Endothelial cell of umbilical vein (primary cell): Measurements from ENCODE around the gene BTNL9. TPM values are rescaled to one million over a fixed set of nuclear protein-coding genes. Genes with fewer than 3 reads are reported as not detected.

Experiments used
- BruUV-seq: library from RNA; stranded (reverse); fragments of 400-500 nt; replicated peaks from 2 replicates; lab custom pipeline; 2021; lab: Mats Ljungman, UMichigan
- CTCF ChIA-PET: fragments of 300-600, 350-600 bp; sonication (Branson Sonifier 250); formaldehyde crosslinking; loops from one replicate; lab custom pipeline; 2021; ENCODE audit warnings: antibody characterized with exemption, inconsistent platforms; lab: Charles Lee
- POLR2A ChIA-PET: fragments of 300-600, 350-600 bp; sonication (Branson Sonifier 250); formaldehyde crosslinking; loops from one replicate; lab custom pipeline; 2021; ENCODE audit warnings: antibody characterized with exemption, inconsistent platforms; lab: Charles Lee
- DNase-seq: peaks from one replicate; pipeline ENCODE4 v3.0.0-alpha.2; 2011; ENCODE audit warnings: low read depth, low spot score
- FAIRE-seq: peaks from 2 replicates; lab custom pipeline; 2011; peaks lifted over from hg19 to GRCh38; lab: Jason Lieb, UNC
- H2AFZ ChIP-seq: 2 replicates; pipeline ENCODE4 v1.6.0; 2012; ENCODE audit warnings: low read depth, low read length, control low read depth, inconsistent platforms
- H3K27ac ChIP-seq: 2 replicates; pipeline ENCODE4 v1.5.1; 2011; ENCODE audit warnings: low read depth, mild to moderate bottlenecking, control low read depth, low read length, moderate library complexity; ENCODE audit not compliant: insufficient read depth
- H3K27me3 ChIP-seq, 2 experiments: 2 replicates each; pipeline versions ENCODE4 v1.6.0 to v1.6.1; 2011; ENCODE audit warnings: low read length in 2 of 2, mixed read lengths in 1 of 2; ENCODE audit not compliant: control insufficient read depth in 2 of 2, insufficient read depth in 2 of 2
- H3K36me3 ChIP-seq, 2 experiments: 2 replicates in 1 of 2; 3 replicates in 1 of 2; pipeline ENCODE4 v1.5.1; 2011; ENCODE audit warnings: low read length in 2 of 2, mild to moderate bottlenecking in 1 of 2, moderate library complexity in 1 of 2; ENCODE audit not compliant: control insufficient read depth in 2 of 2, insufficient read depth in 2 of 2; ENCODE audit errors: extremely low read depth in 1 of 2
- H3K4me1 ChIP-seq: 3 replicates; pipeline ENCODE4 v1.5.1; 2011; ENCODE audit warnings: mild to moderate bottlenecking, low read length; ENCODE audit not compliant: control insufficient read depth, insufficient read depth; ENCODE audit errors: extremely low read depth
- H3K4me2 ChIP-seq: 2 replicates; pipeline ENCODE4 v1.6.1; 2011; ENCODE audit warnings: low read length, control low read depth, mixed read lengths; ENCODE audit not compliant: insufficient read depth
- H3K4me3 ChIP-seq, 3 experiments: fragments of 200-600 bp in 1 of 3; sonication (generic), shearing (Covaris generic) in 1 of 3; replicated peaks in 1 of 3; 2 replicates each; pipeline ENCODE4 v1.5.1; 2011 to 2016; ENCODE audit warnings: control low read depth in 3 of 3, low read length in 3 of 3, mild to moderate bottlenecking in 2 of 3, inconsistent platforms in 1 of 3, low read depth in 1 of 3, moderate library complexity in 1 of 3; ENCODE audit not compliant: insufficient read depth in 1 of 3
- H3K79me2 ChIP-seq: 2 replicates; pipeline ENCODE4 v1.6.0; 2012; ENCODE audit warnings: low read length, inconsistent platforms; ENCODE audit not compliant: control insufficient read depth, insufficient read depth
- H3K9ac ChIP-seq: replicated peaks from 2 replicates; pipeline ENCODE3; 2011; ENCODE audit warnings: low read length, control low read depth; ENCODE audit not compliant: insufficient read depth; ENCODE audit errors: extremely low read depth
- H3K9me1 ChIP-seq: replicated peaks from 3 replicates; pipeline ENCODE4 v1.6.0; 2011; ENCODE audit warnings: mild to moderate bottlenecking, low read length; ENCODE audit not compliant: control insufficient read depth, insufficient read depth; ENCODE audit errors: extremely low read depth
- H3K9me3 ChIP-seq: replicated peaks from 2 replicates; pipeline ENCODE4 v1.5.1; 2012; ENCODE audit warnings: low read length, inconsistent platforms; ENCODE audit not compliant: control insufficient read depth, insufficient read depth
- H4K20me1 ChIP-seq: replicated peaks from 2 replicates; pipeline ENCODE3; 2011; ENCODE audit warnings: mild to moderate bottlenecking, low read length; ENCODE audit not compliant: control insufficient read depth, insufficient read depth; ENCODE audit errors: extremely low read depth
- EZH2 ChIP-seq: IDR thresholded peaks from 2 replicates; pipeline ENCODE4 v1.6.1; 2012; ENCODE audit warnings: borderline replicate concordance, low read depth, mild to moderate bottlenecking, moderate library complexity, low read length, inconsistent platforms; ENCODE audit not compliant: severe bottlenecking
- FOS ChIP-seq: IDR thresholded peaks from 2 replicates; pipeline ENCODE4 v1.6.1; 2011; ENCODE audit warnings: mild to moderate bottlenecking, low read length, moderate library complexity, borderline replicate concordance; ENCODE audit not compliant: insufficient read depth
- GATA2 ChIP-seq: IDR thresholded peaks from 2 replicates; pipeline ENCODE4 v1.7.0; 2011; ENCODE audit warnings: low read depth, mild to moderate bottlenecking, moderate library complexity, mixed read lengths, low read length; ENCODE audit not compliant: insufficient read length, insufficient read depth
- JUN ChIP-seq: IDR thresholded peaks from 2 replicates; pipeline ENCODE4 v1.6.1; 2011; ENCODE audit warnings: borderline replicate concordance, low read depth; ENCODE audit not compliant: insufficient read length, insufficient read depth
- MYC ChIP-seq: IDR thresholded peaks from one replicate; pipeline ENCODE4 v1.6.1; 2011; ENCODE audit warnings: mild to moderate bottlenecking, low read depth, low read length
- POLR2A ChIP-seq: IDR thresholded peaks from 2 replicates; pipeline ENCODE4 v1.6.1; 2012; ENCODE audit warnings: low read depth, mild to moderate bottlenecking, control low read depth, low read length
- POLR2AphosphoS5 ChIP-seq: IDR thresholded peaks from 2 replicates; pipeline ENCODE4 v1.6.1; 2012; ENCODE audit warnings: low read depth, mild to moderate bottlenecking, control low read depth, low read length, moderate library complexity; ENCODE audit not compliant: insufficient read depth
- dilution Hi-C: fragments of 300-500 bp; cut with MboI; formaldehyde crosslinking; loops from one replicate; pipeline ENCODE4 v1.15.0; 2019; ENCODE audit warnings: low sequenced_read_pairs; ENCODE audit not compliant: extremely low pct_ligation_motif_present
- intact Hi-C: fragments of 100-400 bp; cut with micrococcal nuclease; formaldehyde crosslinking; loops from one replicate; pipeline ENCODE4 v1.10.0; 2022
- polyA plus RNA-seq, 4 experiments: library from polyadenylated mRNA; depleted of rRNA in 3 of 4; stranded (reverse) in 3 of 4; unstranded in 1 of 4; fragments of >200 nt; gene quantifications; 2 replicates each; pipeline versions ENCODE4 v1.2.1 to v1.2.3, GENCODE V29; 2011 to 2012; ENCODE audit warnings: missing spikeins in 1 of 4
- total RNA-seq: library from RNA; stranded (reverse); gene quantifications from 2 replicates; pipeline ENCODE4 v1.2.3, GENCODE V29; 2021
- TF ChIP-seq, protein P1 (sequence below): IDR thresholded peaks from 2 replicates; pipeline ENCODE4 v1.6.1; 2011; ENCODE audit not compliant: insufficient read depth, insufficient read length
- TF ChIP-seq, protein P2 (sequence below), 2 donors: IDR thresholded peaks; 1 replicate in 1 of 2; 2 replicates in 1 of 2; pipeline ENCODE4 v1.5.1; 2011; ENCODE audit warnings: low read length in 2 of 2, mild to moderate bottlenecking in 2 of 2, moderate library complexity in 2 of 2, control low read depth in 1 of 2, inconsistent platforms in 1 of 2, low read depth in 1 of 2; ENCODE audit not compliant: insufficient read depth in 1 of 2; ENCODE audit errors: extremely low read depth in 1 of 2

BTNL9 gene
- total and polyA plus RNA-seq, 2 donors (not counting 3 experiments of a cell fraction or from before 2014, with no cell fraction given): 0.13 to 0.33 TPM

DNA sequence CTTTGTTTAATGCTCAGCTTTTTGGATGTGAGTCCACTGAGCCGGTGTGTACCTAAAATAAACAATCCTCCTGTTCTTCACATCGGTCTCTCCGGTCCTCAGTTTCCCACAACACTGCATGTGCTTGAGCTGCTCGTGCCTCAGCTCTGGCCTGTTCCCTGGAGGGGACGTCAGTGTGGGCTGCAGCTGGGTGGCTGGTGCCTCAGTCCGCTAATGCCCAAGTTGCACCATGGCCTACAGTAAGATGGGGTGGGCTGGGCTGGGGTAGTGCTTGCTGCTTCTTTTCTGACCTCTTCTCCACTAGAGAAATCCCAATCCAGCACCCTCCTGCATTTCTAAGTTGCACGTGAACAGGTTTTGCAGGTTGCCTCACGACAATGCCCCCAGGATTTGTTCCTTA is 595 bp upstream of the BTNL9 start:
- ChIA-PET POLR2A (no interaction called here), CTCF (no interaction called here)
- H3K4me3 ChIP-seq: no peak overlapping the region
- H3K27me3 ChIP-seq: no peaks in the 10 kb centered on the region
- TF ChIP-seq POLR2A (no peak), EZH2 (no peak), FOS (no peak), POLR2AphosphoS5 (no peak), MYC (no peak), JUN (no peak), GATA2 (no peak)
- TF ChIP-seq, protein P1, sequence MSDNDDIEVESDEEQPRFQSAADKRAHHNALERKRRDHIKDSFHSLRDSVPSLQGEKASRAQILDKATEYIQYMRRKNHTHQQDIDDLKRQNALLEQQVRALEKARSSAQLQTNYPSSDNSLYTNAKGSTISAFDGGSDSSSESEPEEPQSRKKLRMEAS: no peak
- TF ChIP-seq, protein P2, sequence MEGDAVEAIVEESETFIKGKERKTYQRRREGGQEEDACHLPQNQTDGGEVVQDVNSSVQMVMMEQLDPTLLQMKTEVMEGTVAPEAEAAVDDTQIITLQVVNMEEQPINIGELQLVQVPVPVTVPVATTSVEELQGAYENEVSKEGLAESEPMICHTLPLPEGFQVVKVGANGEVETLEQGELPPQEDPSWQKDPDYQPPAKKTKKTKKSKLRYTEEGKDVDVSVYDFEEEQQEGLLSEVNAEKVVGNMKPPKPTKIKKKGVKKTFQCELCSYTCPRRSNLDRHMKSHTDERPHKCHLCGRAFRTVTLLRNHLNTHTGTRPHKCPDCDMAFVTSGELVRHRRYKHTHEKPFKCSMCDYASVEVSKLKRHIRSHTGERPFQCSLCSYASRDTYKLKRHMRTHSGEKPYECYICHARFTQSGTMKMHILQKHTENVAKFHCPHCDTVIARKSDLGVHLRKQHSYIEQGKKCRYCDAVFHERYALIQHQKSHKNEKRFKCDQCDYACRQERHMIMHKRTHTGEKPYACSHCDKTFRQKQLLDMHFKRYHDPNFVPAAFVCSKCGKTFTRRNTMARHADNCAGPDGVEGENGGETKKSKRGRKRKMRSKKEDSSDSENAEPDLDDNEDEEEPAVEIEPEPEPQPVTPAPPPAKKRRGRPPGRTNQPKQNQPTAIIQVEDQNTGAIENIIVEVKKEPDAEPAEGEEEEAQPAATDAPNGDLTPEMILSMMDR (IDR thresholded peaks at IDR 0.05; ENCODE audit: extremely low read depth in 1 of 2, insufficient read depth in 1 of 2, low read depth in 1 of 2, low read length in 2 of 2): no peak
- no TSS peak for BruUV-seq
- FAIRE-seq: no peak
- no peaks in the 10 kb centered on the region for H3K9me1 ChIP-seq
- H3K4me1 ChIP-seq: no peaks in the 10 kb centered on the region
- no peaks in the 10 kb centered on the region for H3K79me2 ChIP-seq
- no peak overlapping the region for H3K4me2 ChIP-seq
- intact Hi-C loops (no loop called here), dilution Hi-C loops (no loop called here)
- H3K27ac ChIP-seq: no peak overlapping the region
- no peaks in the 10 kb centered on the region for H3K9me3 ChIP-seq
- H3K9ac ChIP-seq: no peak overlapping the region
- H4K20me1 ChIP-seq: no peaks in the 10 kb centered on the region
- DNase-seq: no peak
- H2AFZ ChIP-seq: no peak overlapping the region
- H3K36me3 ChIP-seq: no peaks in the 10 kb centered on the region
